Measurements from ENCODE around the gene MINDY4B. TPM values are rescaled to one million over a fixed set of nuclear protein-coding genes. Genes with fewer than 3 reads are reported as not detected.

MINDY4B gene
- total and polyA plus RNA-seq, 4 donors, result not detected

GRCh38 chr3:150823277-150823676, 82.0 kb downstream of the MINDY4B start (continued):
- TF ChIP-seq NR2F2 (IDR thresholded peaks at IDR 0.05) (no peak), RXRA (IDR thresholded peaks at IDR 0.05) (no peak), JUND (IDR thresholded peaks at IDR 0.05) (no peak)

- DNase-seq (ENCODE audit: low spot score), result no peak
- WGBS, result 95% methylated on average over 1 of the region's 1 CpG
- H3K9ac ChIP-seq (ENCODE audit: low read depth in 1 of 2, low read length in 2 of 2), result no peak overlapping the region
- H3K9me3 ChIP-seq (ENCODE audit: control insufficient read depth in 4 of 4, low read length in 3 of 4), result no peaks in the 10 kb centered on the region
- no peak overlapping the region for H3K27ac ChIP-seq (ENCODE audit: low read depth in 1 of 2, low read length in 2 of 2)
- H3K36me3 ChIP-seq (ENCODE audit: control insufficient read depth in 4 of 4, insufficient read depth in 3 of 4, low read depth in 1 of 4, low read length in 3 of 4), result no peaks in the 10 kb centered on the region
- H3K27me3 ChIP-seq (ENCODE audit: control insufficient read depth in 4 of 4, insufficient read depth in 4 of 4, low read length in 3 of 4), result no peaks in the 10 kb centered on the region
- TF ChIP-seq HNF4A (conservative IDR thresholded peaks at IDR 0.05), result no peak
- no peak for TF ChIP-seq HNF4G (IDR thresholded peaks at IDR 0.05)
- TF ChIP-seq RAD21 (IDR thresholded peaks at IDR 0.05), result no peak
- TF ChIP-seq TAF1 (conservative IDR thresholded peaks at IDR 0.05), result no peak
- TF ChIP-seq NR2F2 (IDR thresholded peaks at IDR 0.05), result no peak
- no peak for TF ChIP-seq ZBTB33 (IDR thresholded peaks at IDR 0.05)
- TF ChIP-seq REST (IDR thresholded peaks at IDR 0.05), result no peak
- TF ChIP-seq ATF3 (IDR thresholded peaks at IDR 0.05), result no peak
- no peak for TF ChIP-seq FOXA1 (IDR thresholded peaks at IDR 0.05)
- no peak for TF ChIP-seq JUND (IDR thresholded peaks at IDR 0.05)
- TF ChIP-seq RXRA (IDR thresholded peaks at IDR 0.05), result no peak
- no peak overlapping the region for H3K4me3 ChIP-seq (ENCODE audit: low read depth in 1 of 3, low read length in 3 of 3)
- no peaks in the 10 kb centered on the region for H3K4me1 ChIP-seq (ENCODE audit: control insufficient read depth in 4 of 4, insufficient read depth in 4 of 4, low read length in 3 of 4)
Measured at GRCh38 chr3:150822636-150823035, 82.6 kb downstream of the MINDY4B start.

Other genes with a start within 250 kb of the MINDY4B start
- gene ERICH6, start 201.5 kb downstream of the MINDY4B start, total RNA-seq, result under 1 TPM in 1 of 2 donors, not detected in 1; under 0.01 TPM
- gene ERICH6, start 201.5 kb downstream of the MINDY4B start, polyA plus RNA-seq, result not detected
- gene SIAH2, start 142.3 kb downstream of the MINDY4B start, total RNA-seq, result 100 to 1,000 TPM in 1 of 2 donors, 10 to 100 TPM in 1; 18.2 to 104 TPM
- 10 to 100 TPM; 12.1 to 22.4 TPM for gene SIAH2, start 142.3 kb downstream of the MINDY4B start, polyA plus RNA-seq
- not detected for gene CLRN1, start 67.3 kb upstream of the MINDY4B start, total RNA-seq
- not detected for gene CLRN1, start 67.3 kb upstream of the MINDY4B start, polyA plus RNA-seq
- 1 to 10 TPM in 1 of 2 donors, under 1 TPM in 1; 0.59 to 2.1 TPM for gene MED12L, start 180.2 kb upstream of the MINDY4B start, total RNA-seq
- under 1 TPM; 0.02 to 0.39 TPM for gene MED12L, start 180.2 kb upstream of the MINDY4B start, polyA plus RNA-seq